ENCODE results near the gene SRP19. TPM values are rescaled to one million over a fixed set of nuclear protein-coding genes. Genes with fewer than 3 reads are reported as not detected.

Gene SRP19
- polyA plus RNA-seq, 1 donor (not counting 4 experiments of a cell fraction or from before 2014, with no cell fraction given), result 93.7 TPM

DNA sequence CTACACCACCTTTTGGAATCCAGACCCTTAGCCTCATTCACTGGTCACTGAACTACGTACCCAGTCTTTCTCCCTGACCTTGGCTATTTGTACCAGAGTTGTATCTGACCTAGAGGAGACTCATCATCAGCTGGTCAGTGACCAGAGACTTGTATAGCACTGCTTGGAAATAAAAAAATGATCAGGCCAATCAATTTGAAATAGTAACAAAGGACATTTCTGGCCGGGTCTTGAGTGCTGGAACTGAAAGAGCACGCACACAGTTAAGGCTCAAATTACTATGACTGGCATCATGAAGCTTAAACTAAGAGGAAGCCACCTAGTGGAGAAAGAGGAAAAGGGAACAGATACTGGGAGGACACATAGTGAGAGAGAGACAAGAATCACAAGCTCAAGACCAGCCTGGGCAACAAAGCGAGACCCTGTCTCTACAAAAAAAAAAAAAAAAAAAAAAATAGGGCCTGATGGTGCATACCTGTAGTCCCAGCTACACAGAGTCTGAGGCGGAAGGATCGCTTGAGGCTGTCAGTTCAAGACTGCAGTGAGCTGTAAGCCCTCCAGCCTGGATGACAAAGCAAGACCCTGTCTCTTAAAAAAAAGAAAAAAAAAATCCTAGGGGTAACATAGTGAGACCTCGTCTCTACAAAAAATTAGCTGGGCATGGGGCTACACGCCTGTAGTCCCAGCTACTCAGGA is 12.8 kb upstream of the SRP19 start:
- peak; percentile 23 for DNase-seq (ENCODE audit: low read depth, low spot score)
- no peaks in the 10 kb centered on the region for H3K9me1 ChIP-seq (ENCODE audit: control insufficient read depth, extremely low read depth, insufficient read depth, low read length)
- H3K79me2 ChIP-seq (ENCODE audit: control insufficient read depth, insufficient read depth, low read length), result no peaks in the 10 kb centered on the region
- H3K4me3 ChIP-seq (ENCODE audit: control insufficient read depth in 2 of 3, extremely low read depth in 1 of 3, insufficient read depth in 2 of 3, low read depth in 1 of 3, low read length in 3 of 3), result no peak overlapping the region
- no peaks in the 10 kb centered on the region for H3K27me3 ChIP-seq (ENCODE audit: control insufficient read depth, extremely low read depth, insufficient read depth, low read length)
- no peak overlapping the region for H3K27ac ChIP-seq (ENCODE audit: control insufficient read depth, insufficient read depth, low read length)
- peak; percentile 88 for FAIRE-seq
- H2AFZ ChIP-seq (ENCODE audit: control insufficient read depth, low read length), result no peak overlapping the region
- no peaks in the 10 kb centered on the region for H3K9me3 ChIP-seq (ENCODE audit: control insufficient read depth, low read depth, low read length)
- no peaks in the 10 kb centered on the region for H3K4me1 ChIP-seq (ENCODE audit: control insufficient read depth, extremely low read depth, insufficient read depth, low read length)
- no peaks in the 10 kb centered on the region for H3K36me3 ChIP-seq (ENCODE audit: control insufficient read depth in 2 of 2, extremely low read depth in 1 of 2, insufficient read depth in 2 of 2, low read length in 2 of 2)
- no peak overlapping the region for H3K9ac ChIP-seq (ENCODE audit: control insufficient read depth, extremely low read depth, insufficient read depth, low read length)
- H3K4me2 ChIP-seq (ENCODE audit: control insufficient read depth, extremely low read depth, insufficient read depth, low read depth, low read length), result peak overlapping the region; percentile 33
- H4K20me1 ChIP-seq (ENCODE audit: control insufficient read depth, extremely low read depth, insufficient read depth, low read length), result no peaks in the 10 kb centered on the region
- no peak for TF ChIP-seq EZH2 (IDR thresholded peaks at IDR 0.05; ENCODE audit: low read length)
- TF ChIP-seq, protein P1, sequence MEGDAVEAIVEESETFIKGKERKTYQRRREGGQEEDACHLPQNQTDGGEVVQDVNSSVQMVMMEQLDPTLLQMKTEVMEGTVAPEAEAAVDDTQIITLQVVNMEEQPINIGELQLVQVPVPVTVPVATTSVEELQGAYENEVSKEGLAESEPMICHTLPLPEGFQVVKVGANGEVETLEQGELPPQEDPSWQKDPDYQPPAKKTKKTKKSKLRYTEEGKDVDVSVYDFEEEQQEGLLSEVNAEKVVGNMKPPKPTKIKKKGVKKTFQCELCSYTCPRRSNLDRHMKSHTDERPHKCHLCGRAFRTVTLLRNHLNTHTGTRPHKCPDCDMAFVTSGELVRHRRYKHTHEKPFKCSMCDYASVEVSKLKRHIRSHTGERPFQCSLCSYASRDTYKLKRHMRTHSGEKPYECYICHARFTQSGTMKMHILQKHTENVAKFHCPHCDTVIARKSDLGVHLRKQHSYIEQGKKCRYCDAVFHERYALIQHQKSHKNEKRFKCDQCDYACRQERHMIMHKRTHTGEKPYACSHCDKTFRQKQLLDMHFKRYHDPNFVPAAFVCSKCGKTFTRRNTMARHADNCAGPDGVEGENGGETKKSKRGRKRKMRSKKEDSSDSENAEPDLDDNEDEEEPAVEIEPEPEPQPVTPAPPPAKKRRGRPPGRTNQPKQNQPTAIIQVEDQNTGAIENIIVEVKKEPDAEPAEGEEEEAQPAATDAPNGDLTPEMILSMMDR (optimal IDR thresholded peaks at IDR 0.05 in 1 of 3, IDR thresholded peaks at IDR 0.05 in 1 of 3, conservative IDR thresholded peaks at IDR 0.05 in 1 of 3; ENCODE audit: extremely low read depth in 1 of 3, insufficient read depth in 2 of 3, low read length in 3 of 3), result peak; percentile 30 to 73 (median 71)
- dilution Hi-C loops (cut with MboI; ENCODE audit: extremely low pct_ligation_motif_present, low sequenced_read_pairs), result no loop called here

GRCh38 chr5:112849912-112850311 is 11.2 kb upstream of the SRP19 start:
- H4K20me1 ChIP-seq (ENCODE audit: control insufficient read depth, extremely low read depth, insufficient read depth, low read length), result no peaks in the 10 kb centered on the region
- DNase-seq (ENCODE audit: low read depth, low spot score), result no peak
- no peaks in the 10 kb centered on the region for H3K36me3 ChIP-seq (ENCODE audit: control insufficient read depth in 2 of 2, extremely low read depth in 1 of 2, insufficient read depth in 2 of 2, low read length in 2 of 2)
- dilution Hi-C loops (cut with MboI; ENCODE audit: extremely low pct_ligation_motif_present, low sequenced_read_pairs), result no loop called here
- H3K4me3 ChIP-seq (ENCODE audit: control insufficient read depth in 2 of 3, extremely low read depth in 1 of 3, insufficient read depth in 2 of 3, low read depth in 1 of 3, low read length in 3 of 3), result no peak overlapping the region
- no peak overlapping the region for H3K9ac ChIP-seq (ENCODE audit: control insufficient read depth, extremely low read depth, insufficient read depth, low read length)
- no peak overlapping the region for H2AFZ ChIP-seq (ENCODE audit: control insufficient read depth, low read length)
- H3K79me2 ChIP-seq (ENCODE audit: control insufficient read depth, insufficient read depth, low read length), result no peaks in the 10 kb centered on the region
- TF ChIP-seq, protein P1 (optimal IDR thresholded peaks at IDR 0.05 in 1 of 3, IDR thresholded peaks at IDR 0.05 in 1 of 3, conservative IDR thresholded peaks at IDR 0.05 in 1 of 3; ENCODE audit: extremely low read depth in 1 of 3, insufficient read depth in 2 of 3, low read length in 3 of 3), result no peak
- no peak for TF ChIP-seq EZH2 (IDR thresholded peaks at IDR 0.05; ENCODE audit: low read length)
- no peaks in the 10 kb centered on the region for H3K9me1 ChIP-seq (ENCODE audit: control insufficient read depth, extremely low read depth, insufficient read depth, low read length)
- no peaks in the 10 kb centered on the region for H3K9me3 ChIP-seq (ENCODE audit: control insufficient read depth, low read depth, low read length)
- no peak overlapping the region for H3K27ac ChIP-seq (ENCODE audit: control insufficient read depth, insufficient read depth, low read length)
- no peaks in the 10 kb centered on the region for H3K4me1 ChIP-seq (ENCODE audit: control insufficient read depth, extremely low read depth, insufficient read depth, low read length)
- no peak for FAIRE-seq
- H3K27me3 ChIP-seq (ENCODE audit: control insufficient read depth, extremely low read depth, insufficient read depth, low read length), result no peaks in the 10 kb centered on the region
- H3K4me2 ChIP-seq (ENCODE audit: control insufficient read depth, extremely low read depth, insufficient read depth, low read depth, low read length), result no peak overlapping the region
